ENCODE data around the gene SP2.

DNA sequence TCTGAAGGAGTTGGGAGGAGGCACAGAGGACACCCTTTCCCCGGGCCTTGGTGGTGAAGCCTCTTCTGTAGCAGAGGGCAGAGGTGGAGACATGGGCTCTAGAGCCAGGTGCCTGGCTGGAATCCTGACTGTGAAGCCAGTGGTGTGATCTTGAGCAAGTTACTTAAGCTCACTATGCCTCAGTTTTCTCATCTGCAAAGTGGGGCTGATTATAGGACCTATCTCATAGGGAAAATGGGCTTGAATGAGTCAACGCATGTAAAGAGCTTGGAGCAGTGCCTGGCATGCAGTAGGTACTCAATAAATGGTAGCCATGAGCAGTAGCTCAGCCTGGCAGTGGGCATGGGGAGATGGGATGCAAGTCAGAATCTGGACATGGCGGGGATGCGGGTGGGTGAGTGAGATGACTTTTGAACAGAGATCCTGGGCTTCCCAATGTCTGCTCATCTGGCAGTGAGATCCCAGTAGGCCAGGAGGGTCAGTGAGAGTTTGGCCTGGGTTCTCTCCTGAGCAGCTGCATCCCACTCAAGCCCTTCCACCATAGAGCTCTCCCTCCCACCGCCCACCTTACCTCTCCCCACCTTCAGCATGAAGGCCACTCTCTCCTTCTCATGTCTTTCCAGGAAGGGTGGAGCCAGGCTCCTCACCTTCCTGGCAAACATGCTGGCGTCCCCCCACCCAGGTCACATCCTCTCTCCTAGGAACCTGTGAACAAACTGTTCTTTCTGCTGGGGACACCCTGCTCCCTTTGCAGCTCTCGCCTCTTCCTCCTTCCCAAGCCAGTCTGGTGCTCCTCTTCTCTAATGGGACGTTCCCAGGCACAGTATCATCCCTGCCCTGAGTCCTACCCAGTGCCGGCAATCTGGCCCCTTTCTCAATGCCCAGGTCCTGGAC lies 13.1 kb upstream of the SP2 start:
- TF ChIP-seq GATA2 (IDR thresholded peaks at IDR 0.05; ENCODE audit: low read depth, low read length) (no peak), GATA3 (IDR thresholded peaks at IDR 0.05; ENCODE audit: low read depth, low read length) (no peak)

Data from SH-SY5Y (cell line).